ENCODE measurements around the gene SIN3A.
"Not testable (repeated sequence)": the region's sequence is repeated elsewhere in the genome, so short reads cannot be mapped to it uniquely, and the experiment has no call there.

Gene SIN3A

GRCh38 chr15:75352186-75353080 is 99.1 kb downstream of the SIN3A start:
- Histone ChIP-seq H3K27me3 (ENCODE audit: control insufficient read depth in 5 of 5, insufficient read depth in 4 of 5, low read length in 5 of 5) (no peaks in the 10 kb centered on the region), H3K9ac (ENCODE audit: low read length in 5 of 5) (no peak overlapping the region), H3K36me3 (ENCODE audit: control insufficient read depth in 5 of 5, insufficient read depth in 5 of 5, low read length in 5 of 5) (peaks cover 0 to 38% (median 35%) of the 10 kb centered on the region in 5 donors), H3K4me1 (ENCODE audit: control insufficient read depth in 5 of 5, insufficient read depth in 5 of 5, low read length in 5 of 5) (peaks cover 1 to 30% (median 28%) of the 10 kb centered on the region in 5 donors), H3K27ac (ENCODE audit: low read depth, low read length) (no peak overlapping the region), H3K9me3 (ENCODE audit: control insufficient read depth in 5 of 5, low read length in 5 of 5) (no peaks in the 10 kb centered on the region), H3K4me3 (ENCODE audit: low read depth in 1 of 5, low read length in 5 of 5) (no peak overlapping the region)

- no peak overlapping the region for H3K27ac ChIP-seq (ENCODE audit: low read depth, low read length)
- no peak overlapping the region for H3K4me3 ChIP-seq (ENCODE audit: low read depth in 1 of 5, low read length in 5 of 5)
- H3K4me1 ChIP-seq (ENCODE audit: control insufficient read depth in 5 of 5, insufficient read depth in 5 of 5, low read length in 5 of 5): peaks cover 1 to 39% (median 37%) of the 10 kb centered on the region in 5 donors
- no peak overlapping the region for H3K9ac ChIP-seq (ENCODE audit: low read length in 5 of 5)
- no peaks in the 10 kb centered on the region for H3K27me3 ChIP-seq (ENCODE audit: control insufficient read depth in 5 of 5, insufficient read depth in 4 of 5, low read length in 5 of 5)
- no peaks in the 10 kb centered on the region for H3K9me3 ChIP-seq (ENCODE audit: control insufficient read depth in 5 of 5, low read length in 5 of 5)
- H3K36me3 ChIP-seq (ENCODE audit: control insufficient read depth in 5 of 5, insufficient read depth in 5 of 5, low read length in 5 of 5): peaks cover 0 to 24% (median 21%) of the 10 kb centered on the region in 5 donors
Measured at GRCh38 chr15:75350601-75351361, 100.7 kb downstream of the SIN3A start.

GRCh38 chr15:75349851-75350588 is 101.5 kb downstream of the SIN3A start:
- H3K27ac ChIP-seq (ENCODE audit: low read depth, low read length): no peak overlapping the region
- no peak overlapping the region for H3K9ac ChIP-seq (ENCODE audit: low read length in 5 of 5)
- H3K4me1 ChIP-seq (ENCODE audit: control insufficient read depth in 5 of 5, insufficient read depth in 5 of 5, low read length in 5 of 5): peaks cover 1 to 39% (median 37%) of the 10 kb centered on the region in 5 donors
- H3K36me3 ChIP-seq (ENCODE audit: control insufficient read depth in 5 of 5, insufficient read depth in 5 of 5, low read length in 5 of 5): peaks cover 0 to 17% (median 14%) of the 10 kb centered on the region in 5 donors
- no peaks in the 10 kb centered on the region for H3K27me3 ChIP-seq (ENCODE audit: control insufficient read depth in 5 of 5, insufficient read depth in 4 of 5, low read length in 5 of 5)
- H3K9me3 ChIP-seq (ENCODE audit: control insufficient read depth in 5 of 5, low read length in 5 of 5): no peaks in the 10 kb centered on the region
- no peak overlapping the region for H3K4me3 ChIP-seq (ENCODE audit: low read depth in 1 of 5, low read length in 5 of 5)

- H3K4me3 ChIP-seq (ENCODE audit: low read depth in 1 of 5, low read length in 5 of 5); H3K27ac ChIP-seq (ENCODE audit: low read depth, low read length); H3K9ac ChIP-seq (ENCODE audit: low read length in 5 of 5); H3K27me3 ChIP-seq (ENCODE audit: control insufficient read depth in 5 of 5, insufficient read depth in 4 of 5, low read length in 5 of 5); H3K9me3 ChIP-seq (ENCODE audit: control insufficient read depth in 5 of 5, low read length in 5 of 5): not testable (repeated sequence)
- peaks cover 1 to 39% (median 37%) of the 10 kb centered on the region in 5 donors for H3K4me1 ChIP-seq (ENCODE audit: control insufficient read depth in 5 of 5, insufficient read depth in 5 of 5, low read length in 5 of 5)
- H3K36me3 ChIP-seq (ENCODE audit: control insufficient read depth in 5 of 5, insufficient read depth in 5 of 5, low read length in 5 of 5): peaks cover 0 to 12% (median 7%) of the 10 kb centered on the region in 5 donors
Measured at GRCh38 chr15:75349351-75349669, 102.2 kb downstream of the SIN3A start.

DNA sequence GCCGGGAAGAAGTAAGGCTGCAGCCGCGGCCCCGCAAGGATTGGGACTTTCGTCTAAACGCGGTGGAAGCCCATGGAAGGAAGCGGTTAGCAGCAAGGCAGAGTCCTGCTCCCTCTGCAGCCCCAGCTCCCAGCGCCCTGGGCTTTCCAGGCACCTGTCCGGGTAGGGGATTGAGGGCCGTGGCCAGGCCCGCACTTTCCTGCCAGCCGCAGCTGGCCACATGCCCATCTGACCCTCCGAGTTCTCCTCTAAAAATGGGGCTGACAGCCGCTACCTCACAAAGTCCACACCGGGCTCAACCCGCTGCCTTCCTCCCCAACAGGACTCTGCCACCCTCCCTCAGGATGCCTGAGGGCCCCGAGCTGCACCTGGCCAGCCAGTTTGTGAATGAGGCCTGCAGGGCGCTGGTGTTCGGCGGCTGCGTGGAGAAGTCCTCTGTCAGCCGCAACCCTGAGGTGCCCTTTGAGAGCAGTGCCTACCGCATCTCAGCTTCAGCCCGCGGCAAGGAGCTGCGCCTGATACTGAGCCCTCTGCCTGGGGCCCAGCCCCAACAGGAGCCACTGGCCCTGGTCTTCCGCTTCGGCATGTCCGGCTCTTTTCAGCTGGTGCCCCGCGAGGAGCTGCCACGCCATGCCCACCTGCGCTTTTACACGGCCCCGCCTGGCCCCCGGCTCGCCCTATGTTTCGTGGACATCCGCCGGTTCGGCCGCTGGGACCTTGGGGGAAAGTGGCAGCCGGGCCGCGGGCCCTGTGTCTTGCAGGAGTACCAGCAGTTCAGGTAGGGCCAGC is 102.7 kb downstream of the SIN3A start:
- H3K4me3 ChIP-seq (ENCODE audit: low read depth in 1 of 5, low read length in 5 of 5): peak overlapping the region; percentile 79 to 98 (median 91)
- H3K27me3 ChIP-seq (ENCODE audit: control insufficient read depth in 5 of 5, insufficient read depth in 4 of 5, low read length in 5 of 5): no peaks in the 10 kb centered on the region
- peaks cover 0 to 8% (median 2%) of the 10 kb centered on the region in 5 donors for H3K36me3 ChIP-seq (ENCODE audit: control insufficient read depth in 5 of 5, insufficient read depth in 5 of 5, low read length in 5 of 5)
- H3K4me1 ChIP-seq (ENCODE audit: control insufficient read depth in 5 of 5, insufficient read depth in 5 of 5, low read length in 5 of 5): peaks cover 1 to 42% (median 37%) of the 10 kb centered on the region in 5 donors
- peak overlapping the region in 4 of 5 donors; percentile 80 to 86 (median 83) for H3K9ac ChIP-seq (ENCODE audit: low read length in 5 of 5)
- no peaks in the 10 kb centered on the region for H3K9me3 ChIP-seq (ENCODE audit: control insufficient read depth in 5 of 5, low read length in 5 of 5)
- H3K27ac ChIP-seq (ENCODE audit: low read depth, low read length): no peak overlapping the region

DNA sequence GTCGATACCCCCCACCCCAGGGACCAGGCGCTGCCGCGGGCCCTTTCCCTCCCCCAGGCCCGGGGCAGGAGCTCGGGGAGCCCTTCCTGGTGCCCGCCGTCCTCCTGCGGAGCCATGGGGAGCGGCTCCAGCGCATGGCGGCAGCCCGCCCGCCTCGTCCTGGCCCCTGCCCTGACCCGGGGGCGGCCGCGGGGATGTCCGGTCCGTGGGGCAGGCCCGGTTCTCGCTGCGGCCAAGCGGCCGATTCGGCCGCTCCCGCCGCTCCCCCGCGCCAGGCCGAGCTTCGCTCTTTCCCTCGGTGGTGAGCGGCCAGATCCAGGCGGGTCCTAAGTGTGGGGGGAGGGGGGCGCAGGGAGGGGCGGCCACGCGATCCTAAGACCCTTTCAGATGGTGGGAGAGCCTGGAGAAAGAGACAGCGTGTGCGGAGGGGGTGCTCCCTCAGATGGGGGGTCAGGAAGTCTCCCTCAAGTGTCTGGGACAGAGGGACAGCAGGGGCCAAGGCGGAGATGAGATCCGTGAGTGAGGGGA is 103.4 kb downstream of the SIN3A start:
- H3K4me1 ChIP-seq (ENCODE audit: control insufficient read depth in 5 of 5, insufficient read depth in 5 of 5, low read length in 5 of 5): peaks cover 1 to 45% (median 37%) of the 10 kb centered on the region in 5 donors
- H3K9me3 ChIP-seq (ENCODE audit: control insufficient read depth in 5 of 5, low read length in 5 of 5): no peaks in the 10 kb centered on the region
- peaks cover 0 to 4% (median 0%) of the 10 kb centered on the region in 5 donors for H3K36me3 ChIP-seq (ENCODE audit: control insufficient read depth in 5 of 5, insufficient read depth in 5 of 5, low read length in 5 of 5)
- peak overlapping the region; percentile 79 to 98 (median 91) for H3K4me3 ChIP-seq (ENCODE audit: low read depth in 1 of 5, low read length in 5 of 5)
- H3K27ac ChIP-seq (ENCODE audit: low read depth, low read length): no peak overlapping the region
- no peaks in the 10 kb centered on the region for H3K27me3 ChIP-seq (ENCODE audit: control insufficient read depth in 5 of 5, insufficient read depth in 4 of 5, low read length in 5 of 5)
- peak overlapping the region in 4 of 5 donors; percentile 80 to 86 (median 83) for H3K9ac ChIP-seq (ENCODE audit: low read length in 5 of 5)

GRCh38 chr15:75347222-75348033 is 104.1 kb downstream of the SIN3A start:
- H3K4me3 ChIP-seq (ENCODE audit: low read depth in 1 of 5, low read length in 5 of 5): peak overlapping the region; percentile 86 to 98 (median 91)
- peaks cover 1 to 45% (median 37%) of the 10 kb centered on the region in 5 donors for H3K4me1 ChIP-seq (ENCODE audit: control insufficient read depth in 5 of 5, insufficient read depth in 5 of 5, low read length in 5 of 5)
- H3K36me3 ChIP-seq (ENCODE audit: control insufficient read depth in 5 of 5, insufficient read depth in 5 of 5, low read length in 5 of 5): peaks cover 0 to 4% (median 0%) of the 10 kb centered on the region in 5 donors
- H3K27me3 ChIP-seq (ENCODE audit: control insufficient read depth in 5 of 5, insufficient read depth in 4 of 5, low read length in 5 of 5): no peaks in the 10 kb centered on the region
- H3K27ac ChIP-seq (ENCODE audit: low read depth, low read length): peak overlapping the region; percentile 57
- no peaks in the 10 kb centered on the region for H3K9me3 ChIP-seq (ENCODE audit: control insufficient read depth in 5 of 5, low read length in 5 of 5)
- H3K9ac ChIP-seq (ENCODE audit: low read length in 5 of 5): peak overlapping the region; percentile 80 to 86 (median 81)

GRCh38 chr15:75346796-75347221 is 104.7 kb downstream of the SIN3A start, which contains the start of gene NEIL1:
Gene NEIL1 (plus strand): TSS chr15:75347039. CDS start chr15:75348906, 1,867 bp downstream.
- Histone ChIP-seq H3K36me3 (ENCODE audit: control insufficient read depth in 5 of 5, insufficient read depth in 5 of 5, low read length in 5 of 5) (peaks cover 0 to under 1% (median 0%) of the 10 kb centered on the region in 5 donors), H3K9ac (ENCODE audit: low read length in 5 of 5) (peak within 1 kb of the TSS; percentile 80 to 86 (median 81)), H3K9me3 (ENCODE audit: control insufficient read depth in 5 of 5, low read length in 5 of 5) (no peaks in the 10 kb centered on the region), H3K4me3 (ENCODE audit: low read depth in 1 of 5, low read length in 5 of 5) (peak within 1 kb of the TSS; percentile 86 to 98 (median 91)), H3K27ac (ENCODE audit: low read depth, low read length) (peak within 1 kb of the TSS; percentile 57), H3K27me3 (ENCODE audit: control insufficient read depth in 5 of 5, insufficient read depth in 4 of 5, low read length in 5 of 5) (no peaks in the 10 kb centered on the region), H3K4me1 (ENCODE audit: control insufficient read depth in 5 of 5, insufficient read depth in 5 of 5, low read length in 5 of 5) (peaks cover 1 to 45% (median 37%) of the 10 kb centered on the region in 5 donors)
